HG02623 (cell line): Measurements from ENCODE around the gene COL27A1.

Source experiments
- ATAC-seq: cut with Tn5 transposase; IDR thresholded peaks from one replicate; pipeline ENCODE4 v1.9.1; 2021; ENCODE audit warnings: moderate library complexity; ENCODE audit not compliant: unreplicated experiment

The COL27A1 gene

GRCh38 chr9:114141553-114142402 is 13.6 kb upstream of the COL27A1 start:
- ATAC-seq = no peak

GRCh38 chr9:114143234-114143633 is 12.1 kb upstream of the COL27A1 start:
- no peak for ATAC-seq

- no peak for ATAC-seq
Observed at GRCh38 chr9:114146735-114147134, 8.6 kb upstream of the COL27A1 start.

GRCh38 chr9:114149181-114149580 is 6.2 kb upstream of the COL27A1 start:
- ATAC-seq = no peak

- ATAC-seq = no peak
Observed at GRCh38 chr9:114149765-114150340, 5.5 kb upstream of the COL27A1 start.

GRCh38 chr9:114150608-114151007 is 4.7 kb upstream of the COL27A1 start:
- no peak for ATAC-seq

GRCh38 chr9:114151426-114151956 is 3.8 kb upstream of the COL27A1 start:
- ATAC-seq = no peak

- no peak for ATAC-seq
Observed at GRCh38 chr9:114153761-114154599, 1.4 kb upstream of the COL27A1 start.

GRCh38 chr9:114154600-114155102 is 686 bp upstream of the COL27A1 start:
- no peak for ATAC-seq

GRCh38 chr9:114155995-114156656 is 789 bp downstream of the COL27A1 start:
- no peak for ATAC-seq

- no peak for ATAC-seq
Observed at GRCh38 chr9:114156657-114157421, 1.5 kb downstream of the COL27A1 start.

- no peak for ATAC-seq
Observed at GRCh38 chr9:114157516-114158176, 2.3 kb downstream of the COL27A1 start.

GRCh38 chr9:114158482-114159130 is 3.3 kb downstream of the COL27A1 start:
- no peak for ATAC-seq

GRCh38 chr9:114159691-114160090 is 4.4 kb downstream of the COL27A1 start:
- ATAC-seq = no peak

- no peak for ATAC-seq
Observed at GRCh38 chr9:114161513-114161912, 6.2 kb downstream of the COL27A1 start.

- no peak for ATAC-seq
Observed at GRCh38 chr9:114163517-114163951, 8.2 kb downstream of the COL27A1 start.

GRCh38 chr9:114164191-114164794 is 9.0 kb downstream of the COL27A1 start:
- ATAC-seq = no peak

GRCh38 chr9:114165407-114166102 is 10.2 kb downstream of the COL27A1 start:
- ATAC-seq = no peak
